ENCODE measurements around the gene VPS13A.

DNA sequence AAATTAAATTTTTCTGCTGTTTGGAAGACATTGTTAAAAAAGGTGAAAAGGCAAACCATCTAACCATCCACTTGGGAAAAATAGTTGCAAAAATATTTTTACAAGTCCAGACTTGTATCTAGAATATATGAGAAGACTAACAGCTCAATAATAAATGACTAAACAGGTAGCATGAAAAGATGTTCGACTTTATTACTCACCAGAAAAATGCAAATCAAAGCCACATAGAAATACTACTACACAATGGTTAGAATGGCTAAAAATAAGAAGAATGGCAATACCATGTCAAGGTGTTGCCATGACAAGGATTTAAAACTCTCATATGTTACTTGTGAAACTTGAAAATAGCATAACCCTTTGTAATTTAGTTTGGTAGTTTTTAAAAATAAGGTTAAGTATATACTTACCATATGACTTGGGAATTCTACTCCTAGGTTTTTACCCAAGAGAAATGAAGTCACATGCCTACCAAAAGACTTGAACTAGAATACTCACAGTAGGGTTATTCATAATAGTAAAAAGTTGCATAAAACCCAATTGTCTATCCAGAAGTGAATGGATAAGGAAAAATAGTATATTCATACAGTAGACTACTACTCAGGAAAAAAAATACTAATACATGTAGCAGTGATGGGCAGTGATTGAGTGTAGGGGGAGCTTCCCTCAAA is 93.8 kb downstream of the VPS13A start:
- TF ChIP-seq, protein P1, sequence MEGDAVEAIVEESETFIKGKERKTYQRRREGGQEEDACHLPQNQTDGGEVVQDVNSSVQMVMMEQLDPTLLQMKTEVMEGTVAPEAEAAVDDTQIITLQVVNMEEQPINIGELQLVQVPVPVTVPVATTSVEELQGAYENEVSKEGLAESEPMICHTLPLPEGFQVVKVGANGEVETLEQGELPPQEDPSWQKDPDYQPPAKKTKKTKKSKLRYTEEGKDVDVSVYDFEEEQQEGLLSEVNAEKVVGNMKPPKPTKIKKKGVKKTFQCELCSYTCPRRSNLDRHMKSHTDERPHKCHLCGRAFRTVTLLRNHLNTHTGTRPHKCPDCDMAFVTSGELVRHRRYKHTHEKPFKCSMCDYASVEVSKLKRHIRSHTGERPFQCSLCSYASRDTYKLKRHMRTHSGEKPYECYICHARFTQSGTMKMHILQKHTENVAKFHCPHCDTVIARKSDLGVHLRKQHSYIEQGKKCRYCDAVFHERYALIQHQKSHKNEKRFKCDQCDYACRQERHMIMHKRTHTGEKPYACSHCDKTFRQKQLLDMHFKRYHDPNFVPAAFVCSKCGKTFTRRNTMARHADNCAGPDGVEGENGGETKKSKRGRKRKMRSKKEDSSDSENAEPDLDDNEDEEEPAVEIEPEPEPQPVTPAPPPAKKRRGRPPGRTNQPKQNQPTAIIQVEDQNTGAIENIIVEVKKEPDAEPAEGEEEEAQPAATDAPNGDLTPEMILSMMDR (IDR thresholded peaks at IDR 0.05 in 2 of 3, conservative IDR thresholded peaks at IDR 0.05 in 1 of 3; ENCODE audit: borderline replicate concordance in 1 of 3, insufficient read depth in 1 of 3, low read depth in 2 of 3, low read length in 2 of 3), result no peak
- TF ChIP-seq POLR2A (IDR thresholded peaks at IDR 0.05; ENCODE audit: borderline replicate concordance, extremely low read depth, insufficient read depth, insufficient read length) (no peak), EZH2phosphoT487 (IDR thresholded peaks at IDR 0.05; ENCODE audit: borderline replicate concordance) (no peak), EZH2 (IDR thresholded peaks at IDR 0.05) (no peak), TCF7L2 (IDR thresholded peaks at IDR 0.05; ENCODE audit: borderline replicate concordance, extremely low read depth, insufficient read depth, insufficient read length) (no peak), CEBPB (IDR thresholded peaks at IDR 0.05; ENCODE audit: low read depth) (no peak), POLR2AphosphoS5 (IDR thresholded peaks at IDR 0.05; ENCODE audit: low read depth, low read length) (no peak), ZFX (IDR thresholded peaks at IDR 0.05) (no peak), RAD21 (IDR thresholded peaks at IDR 0.05; ENCODE audit: low read depth) (no peak)
- TF ChIP-seq, protein P2, sequence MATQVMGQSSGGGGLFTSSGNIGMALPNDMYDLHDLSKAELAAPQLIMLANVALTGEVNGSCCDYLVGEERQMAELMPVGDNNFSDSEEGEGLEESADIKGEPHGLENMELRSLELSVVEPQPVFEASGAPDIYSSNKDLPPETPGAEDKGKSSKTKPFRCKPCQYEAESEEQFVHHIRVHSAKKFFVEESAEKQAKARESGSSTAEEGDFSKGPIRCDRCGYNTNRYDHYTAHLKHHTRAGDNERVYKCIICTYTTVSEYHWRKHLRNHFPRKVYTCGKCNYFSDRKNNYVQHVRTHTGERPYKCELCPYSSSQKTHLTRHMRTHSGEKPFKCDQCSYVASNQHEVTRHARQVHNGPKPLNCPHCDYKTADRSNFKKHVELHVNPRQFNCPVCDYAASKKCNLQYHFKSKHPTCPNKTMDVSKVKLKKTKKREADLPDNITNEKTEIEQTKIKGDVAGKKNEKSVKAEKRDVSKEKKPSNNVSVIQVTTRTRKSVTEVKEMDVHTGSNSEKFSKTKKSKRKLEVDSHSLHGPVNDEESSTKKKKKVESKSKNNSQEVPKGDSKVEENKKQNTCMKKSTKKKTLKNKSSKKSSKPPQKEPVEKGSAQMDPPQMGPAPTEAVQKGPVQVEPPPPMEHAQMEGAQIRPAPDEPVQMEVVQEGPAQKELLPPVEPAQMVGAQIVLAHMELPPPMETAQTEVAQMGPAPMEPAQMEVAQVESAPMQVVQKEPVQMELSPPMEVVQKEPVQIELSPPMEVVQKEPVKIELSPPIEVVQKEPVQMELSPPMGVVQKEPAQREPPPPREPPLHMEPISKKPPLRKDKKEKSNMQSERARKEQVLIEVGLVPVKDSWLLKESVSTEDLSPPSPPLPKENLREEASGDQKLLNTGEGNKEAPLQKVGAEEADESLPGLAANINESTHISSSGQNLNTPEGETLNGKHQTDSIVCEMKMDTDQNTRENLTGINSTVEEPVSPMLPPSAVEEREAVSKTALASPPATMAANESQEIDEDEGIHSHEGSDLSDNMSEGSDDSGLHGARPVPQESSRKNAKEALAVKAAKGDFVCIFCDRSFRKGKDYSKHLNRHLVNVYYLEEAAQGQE (IDR thresholded peaks at IDR 0.05; ENCODE audit: low read depth), result no peak

All from HCT116 (cell line).